Kidney capillary endothelial cell (primary cell): ENCODE data around the gene CRHBP.
A peak's percentile ranks its signal among the peaks of the same experiment; 100 is the strongest.
"Not testable (repeated sequence)": the region's sequence is repeated elsewhere in the genome, so short reads cannot be mapped to it uniquely, and the experiment has no call there.

Experiments
- DNase-seq: peaks from one replicate; pipeline ENCODE4 v3.0.0-alpha.2; 2018; ENCODE audit warnings: low spot score

CRHBP gene

GRCh38 chr5:76958991-76959767 lies 6.3 kb downstream of the CRHBP start:
- DNase-seq: peak; percentile 62

DNA sequence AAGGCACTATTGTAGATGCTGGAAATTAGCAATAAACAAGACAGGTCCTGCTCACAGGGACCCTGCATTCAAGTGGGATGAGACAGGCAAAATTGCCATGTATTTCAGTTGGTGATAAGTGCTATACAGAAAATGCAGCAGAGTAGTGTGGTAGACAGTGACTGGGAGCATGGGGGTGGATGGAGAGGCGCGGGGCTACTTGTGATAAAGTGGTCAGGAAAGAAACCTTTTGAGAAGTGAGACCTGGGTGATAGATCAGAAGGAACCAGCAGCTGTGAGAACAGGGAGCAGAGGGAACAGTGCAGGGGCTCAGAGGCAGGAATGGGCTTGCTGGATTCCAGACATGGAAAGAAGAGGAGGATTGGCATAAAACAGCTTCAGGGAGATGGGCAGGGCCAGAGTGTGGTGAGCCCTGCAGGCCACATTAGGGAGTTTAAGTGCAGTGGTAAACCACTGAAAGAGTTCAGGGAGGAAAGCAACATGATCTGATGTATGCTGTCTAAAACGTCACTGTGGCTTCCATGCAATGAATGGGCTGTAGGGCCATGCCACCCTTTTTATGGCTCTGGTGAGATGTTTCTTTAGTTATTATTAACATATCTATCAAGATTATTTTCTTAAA lies 7.3 kb downstream of the CRHBP start:
- DNase-seq: no peak

GRCh38 chr5:76964060-76964459 lies 11.2 kb downstream of the CRHBP start:
- DNase-seq: no peak

DNA sequence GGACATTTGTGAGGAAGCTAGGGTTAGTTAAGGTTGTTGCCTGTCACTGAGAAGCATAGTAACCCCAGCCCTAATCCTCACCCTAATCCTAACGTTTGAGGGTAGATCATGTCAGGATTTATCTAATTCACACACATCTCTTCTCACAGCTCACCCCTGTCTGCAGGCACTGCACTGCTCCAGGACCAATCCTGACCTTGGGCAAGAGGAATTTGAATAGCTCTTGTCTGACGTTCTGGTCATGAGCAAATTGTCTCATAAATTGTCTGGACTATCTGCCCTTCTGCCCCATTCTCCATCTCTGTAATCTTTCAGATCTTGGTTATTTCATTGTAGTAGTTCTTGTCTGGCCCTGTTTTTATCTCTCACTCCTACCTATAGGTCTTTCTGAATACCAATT lies 18.7 kb downstream of the CRHBP start:
- DNase-seq: no peak

DNA sequence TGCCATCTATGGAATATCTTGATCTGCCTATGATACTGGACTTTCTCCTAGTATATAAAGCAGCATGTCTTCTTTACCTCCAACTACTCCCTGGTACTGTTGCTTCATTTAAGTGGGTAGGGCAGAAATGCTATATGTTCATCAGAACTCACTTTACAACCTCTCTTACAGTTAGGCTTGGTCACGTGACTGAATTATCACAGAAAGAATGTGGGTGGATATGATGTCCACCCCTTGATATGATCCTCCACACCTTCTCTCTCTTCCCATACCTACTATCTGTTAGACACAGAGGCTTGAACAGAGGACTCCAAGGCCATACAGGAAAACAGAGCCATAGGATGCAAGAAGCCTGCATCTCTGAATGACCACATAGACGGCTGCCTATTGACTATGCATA lies 19.8 kb downstream of the CRHBP start:
- DNase-seq: no peak

DNA sequence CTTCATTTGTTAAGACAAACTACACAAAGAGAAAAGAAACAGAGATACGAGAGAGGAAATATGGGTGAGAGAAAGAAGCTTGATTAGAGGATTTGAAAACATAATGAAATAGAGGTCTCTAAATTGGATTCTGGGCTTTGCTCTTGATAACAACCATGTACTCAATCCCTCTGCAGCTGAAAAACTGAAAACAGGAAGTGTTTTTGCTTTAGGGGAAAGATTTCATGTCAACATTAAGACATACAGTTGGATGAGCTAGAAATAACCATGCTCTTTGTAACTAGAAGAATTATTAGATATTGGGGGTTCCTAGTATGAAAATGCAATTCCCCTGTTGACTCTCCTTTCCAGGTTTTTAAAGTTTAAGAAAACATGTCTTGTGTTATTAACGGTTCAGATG lies 21.9 kb downstream of the CRHBP start:
- no peak for DNase-seq

DNA sequence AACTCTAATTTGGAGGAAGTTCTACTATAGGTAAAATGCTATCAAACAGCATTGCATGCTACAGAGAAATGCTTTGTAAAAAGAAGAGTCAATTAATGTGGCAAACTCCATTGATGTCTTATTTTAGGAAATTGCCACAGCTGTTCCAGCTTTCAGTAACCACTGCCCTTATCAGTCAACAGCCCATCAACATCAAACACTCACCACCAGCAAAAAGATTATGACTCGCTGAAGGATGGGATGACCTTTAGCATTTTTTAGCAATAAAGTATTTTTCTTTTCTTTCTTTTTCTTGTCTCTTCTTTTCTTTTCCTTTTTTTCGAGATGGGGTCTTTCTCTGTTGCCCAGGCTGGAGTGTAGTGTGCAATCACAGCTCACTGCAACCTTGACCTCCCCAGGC lies 26.0 kb downstream of the CRHBP start:
- no peak for DNase-seq

GRCh38 chr5:76980518-76981144 lies 27.8 kb downstream of the CRHBP start:
- DNase-seq: no peak

DNA sequence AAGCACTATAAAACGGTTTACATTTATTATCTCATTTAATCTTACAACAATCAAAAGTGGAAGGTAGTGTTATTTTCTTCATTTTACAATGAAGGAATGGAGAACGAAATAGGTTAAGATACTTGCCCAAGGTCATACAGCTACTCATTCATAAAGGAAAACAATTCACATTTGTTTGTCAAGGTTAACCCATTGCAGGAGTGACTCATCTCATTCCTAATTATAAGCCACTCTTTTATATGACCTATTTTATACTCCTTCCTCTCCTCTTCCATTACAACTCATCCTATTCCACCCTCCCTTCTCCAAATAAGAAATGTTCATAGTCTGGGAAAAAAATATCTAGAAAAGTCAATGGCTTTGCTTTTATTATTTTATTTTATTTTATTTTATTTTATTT lies 29.6 kb downstream of the CRHBP start:
- DNase-seq: no peak

- no peak for DNase-seq
Observed at GRCh38 chr5:76983468-76983867, 30.6 kb downstream of the CRHBP start.

- DNase-seq: no peak
Observed at GRCh38 chr5:76986825-76987526, 34.1 kb downstream of the CRHBP start.

DNA sequence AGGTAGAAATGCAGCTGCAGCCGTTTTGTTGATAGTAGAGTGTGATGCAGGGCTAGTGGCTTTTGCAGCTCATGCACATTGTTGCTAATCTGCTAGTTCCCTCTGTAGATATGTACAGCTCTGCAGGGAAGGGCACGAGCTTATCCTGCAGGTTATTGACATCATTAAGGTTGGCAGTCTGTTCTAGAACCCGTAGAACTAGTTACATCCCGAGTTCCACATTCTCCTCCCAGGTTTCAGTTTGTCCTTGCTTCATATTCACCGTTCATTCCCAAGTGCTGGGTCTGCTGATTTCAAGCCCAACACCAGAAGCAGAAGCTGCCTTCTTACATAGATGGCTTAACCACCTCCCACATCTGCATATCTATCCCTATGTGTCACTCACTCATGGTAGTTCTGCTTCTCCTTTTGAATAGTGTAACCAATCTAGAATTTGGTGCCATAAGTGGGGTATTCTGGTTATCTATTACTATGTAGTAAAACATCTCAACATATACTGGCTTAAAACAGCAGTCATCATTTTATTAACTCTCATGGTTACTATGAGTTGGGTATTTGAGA lies 38.1 kb downstream of the CRHBP start:
- no peak for DNase-seq

DNA sequence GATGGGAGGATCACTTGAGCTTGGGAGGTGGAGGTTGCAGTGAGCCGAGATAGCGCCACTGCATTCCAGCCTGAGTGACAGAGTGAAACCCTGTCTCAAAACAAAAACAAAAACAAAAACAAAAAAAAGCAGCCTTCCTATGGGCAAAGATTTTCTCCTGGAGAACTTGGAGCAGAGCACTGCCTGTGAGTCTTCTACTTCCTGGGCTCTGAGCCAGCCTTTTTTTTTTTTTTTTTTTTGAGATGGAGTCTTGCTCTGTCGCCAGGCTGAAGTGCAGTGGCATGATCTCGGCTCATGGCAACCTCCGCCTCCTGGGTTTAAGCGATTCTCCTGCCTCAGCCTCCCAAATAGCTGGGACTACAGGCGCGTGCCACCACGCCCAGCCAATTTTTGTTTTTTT lies 40.6 kb downstream of the CRHBP start:
- not testable (repeated sequence) for DNase-seq

GRCh38 chr5:76994337-76994736 lies 41.5 kb downstream of the CRHBP start:
- no peak for DNase-seq

GRCh38 chr5:76998251-76998650 lies 45.4 kb downstream of the CRHBP start:
- not testable (repeated sequence) for DNase-seq

DNA sequence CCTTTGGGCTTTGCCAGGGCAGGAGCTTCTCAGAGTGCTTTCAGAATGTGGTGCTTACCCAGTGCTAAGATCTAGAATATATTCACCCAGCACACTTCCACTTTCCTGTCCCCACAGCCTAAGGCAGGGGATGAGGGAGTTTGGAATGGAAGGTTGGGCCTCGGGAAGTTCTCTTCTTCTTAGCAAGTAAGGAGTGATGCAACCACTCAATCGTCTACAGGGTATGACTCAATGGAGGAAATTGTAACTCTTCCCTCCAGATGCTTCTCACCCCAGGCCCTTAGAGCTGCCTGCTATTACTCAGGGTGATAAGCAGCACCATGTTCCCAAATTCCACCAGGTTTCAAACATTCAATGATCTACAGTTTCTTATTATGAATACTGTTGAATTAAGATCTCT lies 46.6 kb downstream of the CRHBP start:
- DNase-seq: no peak

DNA sequence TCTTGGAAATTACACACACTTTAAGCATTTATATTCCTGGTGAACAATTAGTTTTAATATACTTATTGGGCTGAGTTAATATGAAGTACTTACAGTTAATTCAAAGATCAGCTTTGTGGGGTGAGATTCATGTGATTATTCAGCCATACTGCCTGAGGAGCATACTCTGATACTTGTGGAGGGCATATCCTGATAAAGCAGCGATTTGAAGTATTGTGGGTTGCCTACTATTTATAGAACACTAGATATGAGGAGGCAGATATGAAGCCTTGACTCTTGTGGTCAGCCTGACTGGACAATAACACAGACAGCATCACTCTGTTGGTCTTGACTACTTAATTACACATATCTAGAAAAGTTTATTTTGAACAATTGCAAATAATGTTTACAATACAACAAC lies 50.4 kb downstream of the CRHBP start:
- DNase-seq: no peak

DNA sequence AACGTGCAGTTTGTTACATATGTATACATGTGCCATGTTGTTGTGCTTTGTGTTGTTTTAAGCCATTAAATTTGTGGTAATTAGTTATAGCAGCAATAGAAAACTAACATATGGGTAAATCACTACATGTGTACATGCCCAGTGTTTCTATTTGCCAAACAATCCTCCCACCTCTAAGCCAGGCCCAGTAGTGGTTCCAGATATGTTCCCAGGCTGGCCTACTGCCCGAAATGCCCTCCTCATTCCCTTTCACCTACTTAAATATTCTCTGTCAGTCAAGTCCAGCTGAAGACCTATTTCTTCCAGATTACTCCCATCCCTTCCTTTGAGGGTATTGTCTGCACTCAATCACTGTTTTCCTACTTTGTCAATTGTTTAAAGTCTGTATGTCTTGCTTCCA lies 53.3 kb downstream of the CRHBP start:
- DNase-seq: no peak

GRCh38 chr5:77008413-77008812 lies 55.6 kb downstream of the CRHBP start:
- no peak for DNase-seq

DNA sequence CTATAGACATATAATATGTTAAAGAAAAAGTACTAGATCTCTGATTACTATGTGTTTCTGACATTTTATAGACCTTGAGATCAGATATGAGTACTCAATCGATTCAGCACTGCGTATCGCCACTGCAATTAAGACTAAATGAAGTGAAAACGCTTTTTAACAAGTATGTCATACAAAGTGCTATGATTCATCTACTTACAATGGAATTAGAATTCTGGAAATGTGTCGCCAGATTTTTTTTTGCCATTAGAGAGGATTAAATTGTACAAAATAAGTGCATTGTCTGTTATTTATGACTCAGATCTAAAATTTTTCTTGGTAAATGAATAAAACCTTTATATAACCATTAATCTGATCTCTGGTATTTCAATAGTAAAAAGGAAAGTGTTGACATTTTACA lies 57.4 kb downstream of the CRHBP start:
- DNase-seq: no peak

- DNase-seq: no peak
Observed at GRCh38 chr5:77011498-77011897, 58.7 kb downstream of the CRHBP start.

- peak; percentile 28 for DNase-seq
Observed at GRCh38 chr5:77012601-77013000, 59.8 kb downstream of the CRHBP start.
